Occipital lobe (tissue), 2 donors: ENCODE results near the gene EIF3I. TPM values are rescaled to one million over a fixed set of nuclear protein-coding genes. Genes with fewer than 3 reads are reported as not detected.
A peak's percentile ranks its signal among the peaks of the same experiment; 100 is the strongest.
"Not testable (repeated sequence)": the region's sequence is repeated elsewhere in the genome, so short reads cannot be mapped to it uniquely, and the experiment has no call there.

Experiments used
- DNase-seq: peaks from one replicate; lab custom pipeline; 2025; lab: John Stamatoyannopoulos, UW
- total RNA-seq: library from RNA; depleted of rRNA; stranded (reverse); fragments of >200 nt; gene quantifications from one replicate; pipeline ENCODE4 v1.2.3, GENCODE V29; 2014

EIF3I gene
- total RNA-seq, 1 donor from 2014 or later, result 79.7 TPM

DNA sequence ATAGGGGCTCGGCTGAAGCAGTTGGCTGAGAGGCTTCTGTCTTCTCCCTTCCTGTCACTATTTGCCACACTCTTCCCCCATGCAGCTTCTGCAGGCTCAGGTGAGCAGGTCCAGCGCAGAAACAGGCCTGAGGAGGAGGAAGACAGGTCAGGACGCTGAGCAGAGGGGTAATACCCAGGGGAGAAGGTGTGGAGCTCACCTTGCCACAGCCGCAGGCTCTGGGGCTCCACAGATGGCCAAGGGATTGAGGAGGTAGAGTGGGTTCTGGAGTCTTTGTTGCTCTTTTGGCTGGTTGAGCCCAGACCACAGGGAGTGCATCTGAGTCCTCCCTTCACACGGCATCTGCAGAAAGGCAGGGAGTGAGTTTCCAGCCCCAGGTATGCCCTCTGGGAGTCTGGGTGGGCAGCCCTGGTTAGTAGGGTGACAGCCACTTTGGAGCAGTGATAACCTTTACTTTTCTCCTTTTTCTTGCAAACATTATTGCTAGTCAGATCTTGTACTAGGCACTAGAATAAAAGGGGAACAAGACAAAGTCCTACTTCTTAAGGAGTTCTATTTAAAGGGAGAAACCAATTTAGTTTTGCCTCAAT, 9.7 kb downstream of the EIF3I start:
- no peak for DNase-seq

DNA sequence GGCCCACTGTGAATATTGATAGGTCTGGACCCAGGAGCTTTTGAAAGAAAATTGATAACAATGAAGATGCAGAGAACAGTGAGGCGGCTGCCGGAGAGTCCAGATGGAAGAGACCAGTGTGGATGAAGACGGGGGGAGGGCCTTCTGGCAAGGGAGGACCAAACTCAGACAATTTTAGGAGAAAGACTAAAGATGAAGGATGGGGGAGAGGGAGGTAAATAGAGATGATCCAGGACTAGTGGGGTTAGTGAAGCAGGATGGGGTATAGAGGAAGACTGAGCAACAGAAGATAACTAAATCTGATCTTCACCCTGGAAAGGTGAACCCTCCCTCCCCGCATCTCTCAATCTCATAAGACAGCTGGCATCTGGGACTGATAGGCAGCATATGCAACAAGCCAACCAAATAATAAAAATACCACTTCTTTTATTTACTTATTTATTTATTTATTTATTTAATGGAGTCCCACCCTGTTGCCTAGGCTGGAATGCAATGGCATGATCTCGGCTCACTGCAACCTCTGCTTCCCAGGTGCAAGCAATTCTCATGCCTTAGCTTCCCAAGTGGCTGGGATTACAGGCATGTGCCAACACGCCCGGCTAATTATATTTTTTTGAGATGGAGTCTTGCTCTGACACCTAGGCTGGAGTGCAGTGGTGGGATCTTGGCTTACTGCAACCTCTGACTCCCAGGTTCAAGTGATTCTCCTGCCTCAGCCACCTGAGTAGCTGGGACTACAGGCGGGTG, 10.5 kb downstream of the EIF3I start:
- DNase-seq, result no peak

- no peak for DNase-seq
These were observed 12.6 kb downstream of the EIF3I start for GRCh38 chr1:32234792-32235191.

- no peak for DNase-seq
These were observed 17.1 kb downstream of the EIF3I start for GRCh38 chr1:32239337-32239736.

DNA sequence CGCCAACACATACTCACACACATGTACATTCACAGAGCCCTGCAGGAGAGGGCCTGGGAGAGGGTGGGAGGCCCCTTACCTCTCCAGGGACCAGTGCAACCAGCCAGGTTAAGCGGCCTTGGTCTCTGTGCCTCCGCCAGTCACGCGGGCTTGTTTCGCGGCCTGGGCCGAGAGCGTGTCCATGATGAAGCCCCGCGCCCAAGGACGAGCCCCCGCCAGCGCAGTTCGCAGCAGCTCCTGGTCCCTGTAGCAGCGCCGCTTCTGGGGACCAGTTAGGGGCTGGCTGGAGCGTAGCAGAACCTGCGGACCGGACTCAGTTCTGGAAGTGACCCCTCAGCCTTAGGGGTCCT, 17.6 kb downstream of the EIF3I start:
- DNase-seq, result no peak

DNA sequence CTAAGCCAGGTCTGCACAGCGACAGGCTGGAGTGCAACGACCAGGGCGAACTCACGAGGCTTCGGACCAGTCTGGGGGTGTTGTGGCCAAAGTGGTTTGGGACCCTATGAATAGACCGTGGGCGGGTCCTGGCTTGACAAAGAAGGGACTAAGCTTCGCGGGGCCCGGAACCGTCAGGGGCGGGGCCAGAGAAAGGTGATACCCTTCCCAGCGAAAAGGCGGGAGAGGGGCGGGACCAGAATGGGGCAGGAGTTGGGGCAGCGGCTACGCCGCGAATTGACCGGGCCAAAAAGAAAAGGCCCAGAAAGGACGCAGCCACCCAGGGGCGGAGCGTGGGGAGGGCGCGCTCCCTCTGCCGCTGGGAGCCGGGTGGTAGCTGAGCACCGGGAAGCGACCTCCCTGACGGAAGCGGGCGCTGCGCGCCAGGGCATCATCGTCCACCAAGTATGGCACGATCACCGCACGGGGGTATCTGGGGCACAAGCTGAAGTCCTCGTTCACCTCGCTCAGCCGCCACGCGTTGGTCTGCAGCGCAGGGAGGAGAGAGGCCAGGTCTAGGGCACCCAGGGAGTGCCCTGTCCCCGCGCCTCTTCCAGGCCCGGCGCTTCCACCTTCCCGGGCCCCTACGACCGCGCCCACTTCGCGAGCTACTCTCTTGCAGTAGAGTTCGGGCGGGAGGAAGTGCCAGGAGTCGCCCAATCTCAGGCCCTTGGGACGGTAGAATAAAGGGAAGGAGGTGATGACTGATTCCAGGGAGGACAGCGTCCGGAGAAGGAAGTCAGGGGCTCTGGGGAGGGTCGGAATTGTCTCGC, 18.1 kb downstream of the EIF3I start:
- peak; percentile 41 for DNase-seq

GRCh38 chr1:32241001-32241763, 19.0 kb downstream of the EIF3I start:
- DNase-seq, result peak; percentile 45

GRCh38 chr1:32242341-32242851, 20.2 kb downstream of the EIF3I start:
- peak; percentile 10 for DNase-seq

DNA sequence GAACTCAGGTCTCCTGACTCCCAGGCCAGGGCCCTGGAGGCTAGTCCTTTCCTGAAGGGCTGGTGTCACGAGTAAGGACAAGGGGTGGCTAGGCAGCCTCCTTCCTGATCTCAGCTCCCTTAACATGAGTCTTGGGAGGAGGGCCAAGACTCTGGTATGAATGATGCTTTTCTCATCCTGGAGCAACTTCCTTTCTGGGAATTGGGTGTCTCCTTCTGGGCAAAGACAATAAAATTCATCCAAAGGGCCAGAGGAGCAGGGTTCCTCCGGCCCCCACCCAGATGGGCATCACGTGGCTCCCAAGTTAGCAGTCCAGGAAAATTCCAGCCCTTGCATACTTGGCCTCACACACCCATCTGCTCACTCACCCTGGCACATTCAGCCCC, 24.7 kb downstream of the EIF3I start, which contains the start of gene FAM167B:
FAM167B (plus strand) TSS at position 335 of the 386 bp plus-strand sequence. CDS start 200 bp downstream, outside the sequence.
- no peak for DNase-seq

DNA sequence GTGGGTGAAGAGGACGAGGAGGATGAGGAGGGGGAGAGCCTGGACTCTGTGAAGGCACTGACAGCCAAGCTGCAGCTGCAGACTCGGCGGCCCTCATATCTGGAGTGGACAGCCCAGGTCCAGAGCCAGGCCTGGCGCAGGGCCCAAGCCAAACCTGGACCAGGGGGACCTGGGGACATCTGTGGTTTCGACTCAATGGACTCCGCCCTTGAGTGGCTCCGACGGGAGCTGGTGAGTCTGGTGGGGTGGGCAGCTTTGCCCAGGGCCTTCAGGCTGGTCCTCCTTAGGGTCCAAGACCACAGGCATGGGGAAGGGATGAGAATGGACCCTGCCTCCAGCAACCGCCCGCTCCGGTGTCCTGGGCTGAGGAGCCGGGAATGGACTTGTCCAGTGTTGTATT, 25.2 kb downstream of the EIF3I start:
- no peak for DNase-seq

DNA sequence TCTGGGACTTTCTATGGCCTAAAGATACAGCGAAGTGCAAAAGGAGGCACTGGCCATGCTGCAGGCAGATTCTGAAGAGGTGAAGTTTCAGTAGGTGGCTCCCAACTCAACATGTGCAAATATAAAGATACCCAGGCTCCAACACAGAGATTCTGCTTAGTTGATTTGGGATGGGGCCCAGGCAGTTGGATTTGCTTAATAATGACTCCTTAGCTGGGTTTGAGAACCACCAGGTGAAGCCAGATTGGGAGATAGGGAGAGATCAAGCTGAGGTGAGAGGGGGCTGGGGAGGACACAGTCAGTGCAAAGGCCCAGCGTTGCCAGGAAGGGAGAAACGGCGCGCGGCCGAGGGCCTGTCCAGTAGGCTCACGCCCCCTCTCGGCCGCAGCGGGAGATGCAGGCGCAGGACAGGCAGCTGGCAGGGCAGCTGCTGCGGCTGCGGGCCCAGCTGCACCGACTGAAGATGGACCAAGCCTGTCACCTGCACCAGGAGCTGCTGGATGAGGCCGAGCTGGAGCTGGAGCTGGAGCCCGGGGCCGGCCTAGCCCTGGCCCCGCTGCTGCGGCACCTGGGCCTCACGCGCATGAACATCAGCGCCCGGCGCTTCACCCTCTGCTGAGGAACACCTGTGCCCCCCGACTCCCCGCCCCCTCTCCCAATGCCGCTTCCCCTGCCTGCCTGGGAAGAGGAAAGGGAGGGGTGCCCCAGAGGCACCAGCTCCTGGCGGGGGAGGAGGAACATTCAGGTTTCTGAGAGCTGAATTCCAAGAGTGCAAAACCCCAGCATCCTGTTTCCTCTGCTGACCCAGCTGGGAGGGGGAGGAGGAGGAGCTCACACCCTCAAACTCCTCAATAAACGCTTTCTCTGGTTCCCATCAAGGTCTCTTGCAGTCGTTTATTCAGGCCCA, 26.0 kb downstream of the EIF3I start:
- DNase-seq, result peak; percentile 31

DNA sequence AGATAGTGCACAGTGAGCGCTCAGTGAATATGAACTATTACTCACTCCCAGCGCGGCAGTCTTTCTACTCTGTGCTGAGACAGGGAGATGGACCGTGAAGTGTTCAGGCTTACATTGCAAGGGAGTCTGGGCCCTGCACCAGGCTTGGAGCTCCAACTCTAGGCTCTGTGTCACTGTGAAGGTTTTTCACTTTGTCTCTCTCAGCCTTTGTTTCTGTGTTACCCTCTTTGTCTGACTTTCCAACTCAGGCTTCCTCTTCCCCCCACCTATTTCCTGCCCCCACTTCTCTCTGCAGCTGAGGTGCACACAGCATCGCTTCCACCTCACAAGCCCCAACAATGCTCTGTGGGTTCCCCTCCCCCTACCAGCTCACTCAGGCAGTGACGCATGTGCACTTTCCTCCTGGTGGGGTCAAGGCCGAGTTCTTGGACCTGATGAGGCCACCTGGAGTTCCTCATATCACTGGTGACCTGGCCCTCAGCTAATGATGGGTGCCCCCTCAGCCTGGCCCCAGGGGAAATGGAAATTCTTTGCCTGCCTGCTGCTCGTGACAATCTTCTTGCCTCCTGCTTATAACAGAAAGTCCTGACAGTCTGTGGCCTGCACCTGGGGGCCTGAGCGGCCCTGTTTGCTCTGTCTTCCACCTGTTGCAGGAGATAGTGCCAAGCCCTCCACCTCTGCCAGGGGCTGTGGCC, 27.8 kb downstream of the EIF3I start:
- no peak for DNase-seq

GRCh38 chr1:32250893-32251716, 28.9 kb downstream of the EIF3I start, which contains the start of gene LCK:
LCK (plus strand) TSS chr1:32251265; CDS start chr1:32274330, 23,065 bp downstream.
- no peak for DNase-seq

DNA sequence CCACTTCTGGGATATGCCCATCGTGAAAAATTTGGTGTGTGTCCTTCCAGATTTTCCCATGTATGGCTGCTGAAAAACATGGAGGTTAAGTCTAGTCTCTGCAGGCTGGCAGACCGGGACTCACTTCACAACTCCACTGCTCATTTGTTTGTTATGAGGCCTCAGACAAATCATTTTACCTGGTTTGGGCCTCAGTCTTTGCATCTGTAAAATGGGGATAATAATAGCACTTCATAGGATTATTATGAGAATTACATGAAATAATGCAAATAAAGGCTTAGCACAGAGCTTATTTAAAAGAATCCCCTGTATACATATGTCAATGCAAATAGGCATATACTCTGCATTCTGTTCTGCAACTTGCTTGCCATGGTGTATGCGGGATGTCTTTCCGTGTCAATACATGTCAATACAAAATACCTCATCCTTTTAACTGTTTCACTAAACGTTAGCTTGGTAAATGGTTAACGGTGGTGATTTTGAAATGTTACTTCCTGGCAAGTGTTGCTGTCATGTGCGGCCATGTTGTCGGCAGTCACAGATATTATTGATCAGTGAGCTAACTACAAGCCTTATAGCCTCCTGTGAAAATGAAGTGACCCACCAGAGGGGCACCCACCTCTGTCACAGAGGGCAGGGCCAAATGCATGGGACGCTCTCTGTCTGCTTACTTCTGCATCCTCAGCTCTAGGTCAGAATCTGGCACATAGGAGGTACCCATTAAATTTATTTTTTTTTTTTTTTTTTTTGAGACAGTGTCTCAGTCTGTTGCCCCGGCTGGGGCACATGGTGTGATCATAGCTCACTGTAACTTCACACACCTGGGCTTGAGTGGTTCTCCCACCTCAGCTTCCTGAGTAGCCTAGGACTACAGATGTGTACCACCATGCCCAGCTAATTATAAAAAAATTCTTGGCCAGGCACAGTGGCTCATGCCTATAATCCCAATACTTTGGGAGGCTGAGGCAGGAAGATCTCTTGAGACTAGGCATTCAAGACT, 33.2 kb downstream of the EIF3I start:
- DNase-seq, result no peak

DNA sequence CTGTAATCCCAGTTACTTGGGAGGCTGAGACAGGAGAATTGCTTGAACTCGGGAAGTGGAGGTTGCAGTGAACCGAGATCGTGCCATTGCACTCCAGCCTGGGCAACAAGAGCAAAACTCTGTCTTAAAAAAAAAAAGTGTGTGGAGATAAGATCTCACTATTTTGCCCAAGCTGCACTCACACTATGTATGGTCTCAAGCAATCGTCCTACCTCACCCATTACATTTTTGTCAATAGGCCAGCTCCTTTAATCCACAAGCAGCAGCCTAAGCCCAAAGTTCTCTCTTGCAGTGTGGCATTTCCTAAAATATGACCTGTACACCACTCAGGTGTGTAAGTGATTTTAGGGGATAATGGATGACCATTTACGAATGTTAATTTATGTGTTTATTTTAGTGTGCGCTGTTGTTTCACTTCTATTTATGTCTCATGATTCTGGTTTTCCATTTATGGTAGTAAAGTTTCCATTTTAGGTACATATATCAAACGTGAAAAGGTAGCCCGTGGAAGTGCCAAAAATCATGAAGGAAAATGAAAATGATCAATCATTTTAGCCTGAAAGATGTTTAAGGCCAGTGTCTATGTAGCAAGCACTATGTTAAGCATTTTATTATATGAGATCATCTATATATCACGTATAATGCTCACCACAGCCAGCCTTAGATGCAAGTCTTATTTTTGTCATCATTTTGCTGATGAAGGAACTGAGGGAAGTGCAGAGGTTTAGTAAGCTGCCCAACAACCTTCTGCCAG, 34.4 kb downstream of the EIF3I start:
- no peak for DNase-seq

DNA sequence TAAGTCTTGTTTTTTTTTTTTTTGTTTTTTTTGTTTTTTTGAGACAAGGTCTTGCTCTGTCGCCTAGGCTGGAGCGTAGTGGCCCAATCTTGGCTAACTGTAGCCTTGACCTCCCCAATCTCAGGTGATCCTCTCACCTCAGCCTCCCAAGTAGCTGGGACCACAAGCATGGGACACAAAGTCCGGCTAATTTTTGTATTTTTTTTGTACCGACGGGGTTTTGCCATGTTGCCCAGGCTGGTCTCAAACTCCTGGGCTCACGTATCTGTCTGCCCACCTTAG, 35.0 kb downstream of the EIF3I start:
- no peak for DNase-seq

- not testable (repeated sequence) for DNase-seq
These were observed 41.0 kb downstream of the EIF3I start for GRCh38 chr1:32263236-32263593.
